Mesenteric fat pad (tissue), 1 donor: ENCODE results near the gene ZNF667. TPM values are rescaled to one million over a fixed set of nuclear protein-coding genes. Genes with fewer than 3 reads are reported as not detected.

Experiments used
- DNase-seq: peaks from one replicate; pipeline ENCODE4 v3.0.0-alpha.2; 2020; ENCODE audit warnings: low spot score
- long read RNA-seq: library from polyadenylated mRNA; unstranded; transcript quantifications from one replicate; pipeline ENCODE4 v2.0.0, GENCODE V29; 2020
- total RNA-seq: library from RNA; stranded (reverse); fragmentation: NEBNext Ultra II Directional; extraction: Animal tissue kit (Norgen Biotek cat#: 25700); gene quantifications from one replicate; pipeline ENCODE4 v1.2.1, GENCODE V29; 2021
- donor health status: DM: yes; HTN: yes; CAD: no.

Gene ZNF667
- 3.4 TPM for total RNA-seq
- long read RNA-seq, full-length matches to known transcripts, result 5 of 7 reads
- long read RNA-seq, partial matches to known transcripts, result 0 of 7 reads
- long read RNA-seq, other reads (novel, unspliced or antisense), result 2 of 7 reads

- no peak for DNase-seq
Measured at GRCh38 chr19:56476651-56477428, at the start of gene ZNF667. Gene ZNF667, minus strand, starts transcription at chr19:56477345. Its CDS starts 14,975 bp downstream, at chr19:56462370.

GRCh38 chr19:56525214-56525860 lies 48.2 kb upstream of the ZNF667 start:
- no peak for DNase-seq

GRCh38 chr19:56508290-56508778 lies 31.2 kb upstream of the ZNF667 start:
- no peak for DNase-seq

- peak; percentile 97 for DNase-seq
Measured at GRCh38 chr19:56507446-56508289, 30.5 kb upstream of the ZNF667 start, which contains the start of gene ZNF471. Gene ZNF471, plus strand, starts transcription at chr19:56507855. Its CDS starts 3,717 bp downstream, at chr19:56511572.

GRCh38 chr19:56504581-56504980 lies 27.4 kb upstream of the ZNF667 start:
- DNase-seq, result no peak

GRCh38 chr19:56491399-56491798 lies 14.3 kb upstream of the ZNF667 start:
- DNase-seq, result no peak

- DNase-seq, result peak; percentile 93
Measured at GRCh38 chr19:56477429-56478338, 539 bp upstream of the ZNF667 start.

- DNase-seq, result no peak
Measured at GRCh38 chr19:56476093-56476492, 1.1 kb downstream of the ZNF667 start.

GRCh38 chr19:56474308-56474707 lies 2.8 kb downstream of the ZNF667 start:
- DNase-seq, result no peak

GRCh38 chr19:56441206-56441792 lies 35.8 kb downstream of the ZNF667 start:
- no peak for DNase-seq

- no peak for DNase-seq
Measured at GRCh38 chr19:56423985-56424353, 53.2 kb downstream of the ZNF667 start.

- DNase-seq, result no peak
Measured at GRCh38 chr19:56423276-56423984, 53.7 kb downstream of the ZNF667 start.

GRCh38 chr19:56405062-56405461 lies 72.1 kb downstream of the ZNF667 start:
- DNase-seq, result no peak

- DNase-seq, result no peak
Measured at GRCh38 chr19:56404705-56405056, 72.5 kb downstream of the ZNF667 start.

- DNase-seq, result peak; percentile 99
Measured at GRCh38 chr19:56403764-56404704, 73.1 kb downstream of the ZNF667 start, which contains the start of gene ZNF583. Gene ZNF583, plus strand, starts transcription at chr19:56404332. Its CDS starts 2,783 bp downstream, at chr19:56407115.

GRCh38 chr19:56403261-56403660 lies 73.9 kb downstream of the ZNF667 start:
- DNase-seq, result no peak

- no peak for DNase-seq
Measured at GRCh38 chr19:56400485-56400884, 76.7 kb downstream of the ZNF667 start.

- DNase-seq, result no peak
Measured at GRCh38 chr19:56398809-56399208, 78.3 kb downstream of the ZNF667 start.
